ES-I3 (cell line): ENCODE data around the gene PAAF1.

Experiments used
- H3K36me3 ChIP-seq: 2 replicates; pipeline ENCODE4 v1.6.1; 2013; ENCODE audit warnings: mild to moderate bottlenecking, low read length, control low read depth, moderate library complexity; ENCODE audit not compliant: insufficient read depth
- H3K4me1 ChIP-seq: 2 replicates; pipeline ENCODE4 v1.6.1; 2013; ENCODE audit warnings: mild to moderate bottlenecking, control low read depth, low read length; ENCODE audit not compliant: insufficient read depth
- H3K9ac ChIP-seq: 2 replicates; pipeline ENCODE4 v1.6.1; 2013; ENCODE audit warnings: low read depth, mild to moderate bottlenecking, low read length, moderate library complexity
- H3K9me3 ChIP-seq: 2 replicates; pipeline ENCODE4 v1.6.1; 2013; ENCODE audit warnings: mild to moderate bottlenecking, low read length, moderate library complexity; ENCODE audit not compliant: control insufficient read depth, insufficient read depth

Gene PAAF1

DNA sequence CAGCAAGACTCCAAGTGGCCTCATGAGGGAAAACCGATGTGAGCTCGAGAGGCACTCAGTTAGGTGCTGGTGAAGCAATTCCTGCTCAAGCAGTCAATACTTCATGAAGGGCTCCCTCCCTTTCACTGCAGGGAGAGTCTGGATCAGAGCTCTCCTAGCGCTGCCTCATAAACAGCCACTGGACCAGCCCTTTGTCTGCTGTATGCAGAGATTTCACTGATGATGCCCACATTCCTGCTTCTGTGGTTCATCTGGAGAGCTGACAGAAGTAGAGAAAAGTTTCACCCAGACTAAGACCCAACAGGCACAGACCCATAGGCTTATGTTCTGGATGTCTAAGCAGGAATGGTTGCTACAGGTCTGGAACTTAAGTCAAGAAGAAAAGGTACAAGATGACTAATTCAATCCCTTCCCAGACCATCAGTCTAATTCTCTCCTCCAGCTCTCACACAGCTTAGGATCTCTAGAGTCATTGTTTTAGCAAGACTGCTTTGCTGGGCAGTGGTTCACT, 101.8 kb downstream of the PAAF1 start:
- Histone ChIP-seq H3K9ac (no peak overlapping the region), H3K36me3 (peaks cover 15% of the 10 kb centered on the region), H3K4me1 (peaks cover 23% of the 10 kb centered on the region; the same call in 1 of the 2 replicates)

GRCh38 chr11:73980001-73980961, 103.5 kb downstream of the PAAF1 start:
- Histone ChIP-seq H3K9me3 (no peaks in the 10 kb centered on the region), H3K4me1 (peaks cover 27% of the 10 kb centered on the region; the same call in 1 of the 2 replicates), H3K9ac (no peak overlapping the region), H3K36me3 (peaks cover 15% of the 10 kb centered on the region)

More for the DNA sequence above, 101.8 kb downstream of the PAAF1 start:
- no peaks in the 10 kb centered on the region for H3K9me3 ChIP-seq
